AG08395 (cell line): Measurements from ENCODE around the gene CRADD.

Experiments used
- DNase-seq: peaks from one replicate; pipeline ENCODE4 v3.0.0; 2012; ENCODE audit warnings: mixed read lengths, low spot score

Gene CRADD

DNA sequence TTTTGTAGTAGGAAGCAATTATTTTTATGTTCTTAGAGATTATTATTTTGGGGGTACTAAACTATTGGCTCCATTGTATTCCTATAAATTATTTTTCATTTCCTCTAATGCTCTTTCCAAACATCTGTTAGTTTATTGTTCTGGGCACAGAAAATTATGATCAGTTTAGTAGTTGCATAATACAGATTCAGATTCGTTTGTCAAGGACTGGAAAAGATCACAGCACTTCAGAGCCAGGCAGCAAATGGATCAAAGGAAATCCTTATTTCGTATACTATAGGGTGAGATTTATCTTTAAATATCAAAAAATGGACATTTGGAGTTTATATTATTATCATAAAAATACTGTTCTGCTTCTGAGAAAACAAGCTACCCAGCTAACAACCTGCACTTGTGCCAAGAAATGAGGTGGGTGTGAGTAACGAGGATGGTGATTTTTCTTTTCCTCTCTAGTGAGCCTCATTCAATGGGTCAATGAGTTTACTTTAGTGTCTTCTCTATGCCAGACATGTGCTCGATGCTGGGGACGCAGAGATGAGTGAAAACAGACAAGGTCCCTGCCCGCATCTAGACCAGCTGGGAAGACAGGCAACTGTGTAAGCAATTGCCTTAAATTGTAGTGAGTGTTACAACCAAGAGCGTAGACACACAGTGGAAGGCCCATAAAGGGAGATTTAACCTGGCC, 262.6 kb downstream of the CRADD start:
- DNase-seq: no peak

DNA sequence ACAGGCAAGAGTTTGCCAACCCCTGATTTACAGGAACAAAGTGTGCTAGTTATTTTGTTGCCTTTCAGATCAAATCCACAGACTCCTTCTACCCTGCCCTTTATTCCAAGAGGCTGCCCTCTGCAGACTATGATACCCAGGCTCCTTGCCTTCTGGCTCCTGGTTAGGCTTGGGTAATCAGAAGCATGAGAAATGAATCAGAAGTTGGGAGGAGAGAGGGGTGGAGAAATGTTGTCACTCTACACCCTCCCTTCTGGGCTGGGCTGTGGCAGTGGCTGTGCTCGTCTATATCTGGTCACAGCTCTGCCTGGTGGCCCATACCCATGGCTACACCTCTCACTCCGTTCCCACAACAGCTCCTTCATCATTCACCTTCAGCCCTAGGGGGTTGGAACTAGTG, 266.6 kb downstream of the CRADD start:
- DNase-seq: peak; percentile 88

DNA sequence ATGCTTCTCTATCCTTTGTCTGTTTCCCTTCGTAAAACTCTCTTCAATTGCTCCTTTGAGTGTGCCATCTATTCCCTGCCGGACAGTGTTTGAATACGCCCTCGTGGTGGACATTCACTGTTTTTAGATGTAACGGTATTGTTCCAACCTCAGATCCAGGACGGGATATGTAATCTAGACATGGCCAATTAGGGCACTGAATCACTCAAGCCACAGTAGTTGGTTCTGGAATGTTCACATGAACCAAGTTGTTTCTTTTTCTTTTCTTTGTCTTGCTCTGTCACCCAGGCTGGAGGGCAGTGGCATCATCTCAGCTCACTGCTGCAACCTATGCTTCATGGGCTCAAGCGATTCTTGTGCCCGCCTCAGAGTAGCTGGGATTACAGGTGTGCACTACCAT, 267.0 kb downstream of the CRADD start:
- DNase-seq: peak; percentile 39
